ENCODE results near the gene CPSF3. TPM values are rescaled to one million over a fixed set of nuclear protein-coding genes. Genes with fewer than 3 reads are reported as not detected.

The CPSF3 gene
- total RNA-seq, 1 donor from 2014 or later: 26.2 TPM

Other genes starting within 250 kb of the CPSF3 start
- gene ASAP2, start 216.8 kb upstream of the CPSF3 start, total RNA-seq: 6.4 TPM
- gene ITGB1BP1, start 126 bp upstream of the CPSF3 start, total RNA-seq: 53.8 TPM
- gene IAH1, start 50.9 kb downstream of the CPSF3 start, total RNA-seq: 32.2 TPM
- gene ADAM17, start 132.2 kb downstream of the CPSF3 start, total RNA-seq: 27.5 TPM
- 392 TPM for gene YWHAQ, start 207.3 kb downstream of the CPSF3 start, total RNA-seq

All from esophagus mucosa (tissue), 1 donor.